ENCODE measurements around the gene GSDMA. TPM values are rescaled to one million over a fixed set of nuclear protein-coding genes. Genes with fewer than 3 reads are reported as not detected.

Gene GSDMA
- total and polyA plus RNA-seq, 9 of the 15 experiments (the other 6 are each of a cell fraction or from before 2014, with no cell fraction given): 0.04 to 0.13 (median 0.07) TPM; not detected in 2

GRCh38 chr17:39919087-39919683, 43.6 kb upstream of the GSDMA start (continued):
- TF ChIP-seq CHD7 (IDR thresholded peaks at IDR 0.05; ENCODE audit: low read depth, low read length) (no peak), ZNF253 (CRISPR knock-in tag; conservative IDR thresholded peaks at IDR 0.05) (no peak)

Measured in K562 (cell line).